GM19467 (cell line): ENCODE measurements around the gene ACADM.
"Not testable (repeated sequence)": the region's sequence is repeated elsewhere in the genome, so short reads cannot be mapped to it uniquely, and the experiment has no call there.

ENCODE experiments used
- ATAC-seq: cut with Tn5 transposase; IDR thresholded peaks from one replicate; pipeline ENCODE4 v1.9.1; 2021; ENCODE audit warnings: mild to moderate bottlenecking, moderate library complexity; ENCODE audit not compliant: unreplicated experiment

The ACADM gene

GRCh38 chr1:75791022-75791421 is 66.5 kb downstream of the ACADM start:
- no peak for ATAC-seq

- ATAC-seq: no peak
Measured at GRCh38 chr1:75792091-75792490, 67.6 kb downstream of the ACADM start.

- no peak for ATAC-seq
Measured at GRCh38 chr1:75794382-75794781, 69.9 kb downstream of the ACADM start.

GRCh38 chr1:75795703-75796193 is 71.2 kb downstream of the ACADM start:
- ATAC-seq: no peak

GRCh38 chr1:75796376-75797272 is 72.1 kb downstream of the ACADM start, which contains the start of gene MSH4:
Gene MSH4, plus strand, starts transcription at chr1:75796882. Its CDS starts 104 bp downstream, at chr1:75796986.
- no peak for ATAC-seq

GRCh38 chr1:75797273-75797588 is 72.7 kb downstream of the ACADM start:
- no peak for ATAC-seq

GRCh38 chr1:75797606-75798216 is 73.2 kb downstream of the ACADM start:
- ATAC-seq: no peak

- not testable (repeated sequence) for ATAC-seq
Measured at GRCh38 chr1:75801480-75801879, 77.0 kb downstream of the ACADM start.

- no peak for ATAC-seq
Measured at GRCh38 chr1:75808921-75809320, 84.4 kb downstream of the ACADM start.

- not testable (repeated sequence) for ATAC-seq
Measured at GRCh38 chr1:75810113-75810512, 85.6 kb downstream of the ACADM start.

- no peak for ATAC-seq
Measured at GRCh38 chr1:75811211-75811981, 86.9 kb downstream of the ACADM start.

- ATAC-seq: no peak
Measured at GRCh38 chr1:75812065-75812464, 87.6 kb downstream of the ACADM start.
